HepG2 (cell line): ENCODE results near the gene DPY19L3. TPM values are rescaled to one million over a fixed set of nuclear protein-coding genes. Genes with fewer than 3 reads are reported as not detected.

Experiments
- AHDC1 ChIP-seq: sonication (generic); formaldehyde crosslinking; IDR thresholded peaks from 2 replicates; pipeline ENCODE4 v1.5.1; 2020; ENCODE audit warnings: mild to moderate bottlenecking, missing genetic modification reagents, borderline replicate concordance
- ATF7 ChIP-seq, 2 experiments: fragments of 450-650 bp in 1 of 2; sonication (generic) in 1 of 2; formaldehyde crosslinking in 1 of 2; IDR thresholded peaks; 2 replicates each; pipeline versions ENCODE4 v1.4.0 to v1.6.1; 2016 to 2020; ENCODE audit warnings: antibody characterized with exemption in 1 of 2, mild to moderate bottlenecking in 1 of 2, missing genetic modification reagents in 1 of 2
- ATRX ChIP-seq: sonication (generic); formaldehyde crosslinking; IDR thresholded peaks from 2 replicates; pipeline ENCODE4 v1.4.0; 2020; ENCODE audit warnings: missing genetic modification reagents, borderline replicate concordance
- FOXO4 ChIP-seq: sonication (generic); formaldehyde crosslinking; conservative IDR thresholded peaks from 2 replicates; pipeline ENCODE4 v1.8.1; 2023; ENCODE audit warnings: missing genetic modification reagents
- GABPA ChIP-seq, 2 experiments: IDR thresholded peaks; 2 replicates each; pipeline ENCODE4 v1.6.1; 2011 to 2016; ENCODE audit warnings: low read depth in 2 of 2, low read length in 1 of 2, missing biosample characterization in 1 of 2, missing genetic modification characterization in 1 of 2
- JUNB ChIP-seq: sonication (generic); formaldehyde crosslinking; IDR thresholded peaks from 2 replicates; pipeline ENCODE4 v1.8.0; 2022; ENCODE audit warnings: missing genetic modification reagents, mild to moderate bottlenecking, borderline replicate concordance
- MAFF ChIP-seq: IDR thresholded peaks from 2 replicates; pipeline ENCODE4 v1.6.1; 2011; ENCODE audit warnings: low read depth, low read length, improper control_type of control experiment
- NFYB ChIP-seq: sonication (generic); formaldehyde crosslinking; IDR thresholded peaks from 2 replicates; pipeline ENCODE4 v1.4.0; 2020; ENCODE audit warnings: missing genetic modification reagents
- PHF20 ChIP-seq: sonication (generic); formaldehyde crosslinking; IDR thresholded peaks from 2 replicates; pipeline ENCODE4 v1.5.0; 2020; ENCODE audit warnings: mild to moderate bottlenecking, missing genetic modification reagents
- POGZ ChIP-seq: sonication (generic); formaldehyde crosslinking; IDR thresholded peaks from 2 replicates; pipeline ENCODE4 v1.4.0; 2020; ENCODE audit warnings: mild to moderate bottlenecking, missing genetic modification reagents
- SIX1 ChIP-seq: sonication (generic); formaldehyde crosslinking; IDR thresholded peaks from 2 replicates; pipeline ENCODE4 v1.4.0; 2020; ENCODE audit warnings: missing genetic modification reagents, borderline replicate concordance
- SOX5 ChIP-seq: IDR thresholded peaks from 2 replicates; pipeline ENCODE4 v1.6.1; 2016; ENCODE audit warnings: borderline replicate concordance
- TBP ChIP-seq: sonication (generic); formaldehyde crosslinking; IDR thresholded peaks from 2 replicates; pipeline ENCODE4 v1.5.0; 2020; ENCODE audit warnings: missing genetic modification reagents
- ZBTB21 ChIP-seq: sonication (generic); formaldehyde crosslinking; IDR thresholded peaks from 2 replicates; pipeline ENCODE4 v1.4.0; 2020; ENCODE audit warnings: missing genetic modification reagents
- ZNF383 ChIP-seq: sonication (generic); formaldehyde crosslinking; IDR thresholded peaks from 2 replicates; pipeline ENCODE4 v1.4.0; 2020; ENCODE audit warnings: missing genetic modification reagents, mild to moderate bottlenecking, borderline replicate concordance
- ZNF749 ChIP-seq: sonication (generic); formaldehyde crosslinking; IDR thresholded peaks from 2 replicates; pipeline ENCODE4 v1.8.0; 2022; ENCODE audit warnings: mild to moderate bottlenecking, missing genetic modification reagents, moderate library complexity, borderline replicate concordance
- ZNF773 ChIP-seq: sonication (generic); formaldehyde crosslinking; IDR thresholded peaks from 2 replicates; pipeline ENCODE4 v1.4.0; 2020; ENCODE audit warnings: missing genetic modification reagents, borderline replicate concordance
- polyA plus RNA-seq, 8 experiments: library from polyadenylated mRNA; depleted of rRNA in 3 of 8; stranded (reverse) in 7 of 8; unstranded in 1 of 8; fragments of >200 nt; fragmentation: Illumina TruSeq in 4 of 8; extraction: Trizol in 4 of 8; gene quantifications; 2 replicates each; pipeline versions ENCODE4 v1.2.1 to v1.2.3, GENCODE V29; 2011 to 2016; ENCODE audit warnings: low read depth in 4 of 8, missing spikeins in 1 of 8, mixed read lengths in 1 of 8; ENCODE audit not compliant: insufficient read depth in 1 of 8
- total RNA-seq, 5 experiments: library from RNA; depleted of rRNA; stranded (reverse); fragments of >200 nt; fragmentation: Illumina TruSeq; extraction: Trizol; gene quantifications; 2 replicates each; pipeline ENCODE4 v1.2.3, GENCODE V29; 2016; ENCODE audit warnings: low read depth in 1 of 5
- TF ChIP-seq, protein P1 (sequence below), 2 experiments: fragments of 450-650 bp in 1 of 2; sonication (generic) in 1 of 2; formaldehyde crosslinking; IDR thresholded peaks; 2 replicates each; pipeline versions ENCODE4 v1.5.0 to v1.8.0; 2020 to 2022; ENCODE audit warnings: mild to moderate bottlenecking in 1 of 2, missing genetic modification reagents in 1 of 2
- TF ChIP-seq, protein P2 (sequence below): IDR thresholded peaks from 2 replicates; pipeline ENCODE4 v1.6.1; 2016

DPY19L3 gene
- total and polyA plus RNA-seq, 2 of the 13 experiments (the other 11 are each of a cell fraction or from before 2014, with no cell fraction given) = 21.6 to 25.2 TPM

- TF ChIP-seq AHDC1 (CRISPR knock-in tag) = peak; percentile 88; the same call in 1 of the 2 replicates
- TF ChIP-seq, protein P1, sequence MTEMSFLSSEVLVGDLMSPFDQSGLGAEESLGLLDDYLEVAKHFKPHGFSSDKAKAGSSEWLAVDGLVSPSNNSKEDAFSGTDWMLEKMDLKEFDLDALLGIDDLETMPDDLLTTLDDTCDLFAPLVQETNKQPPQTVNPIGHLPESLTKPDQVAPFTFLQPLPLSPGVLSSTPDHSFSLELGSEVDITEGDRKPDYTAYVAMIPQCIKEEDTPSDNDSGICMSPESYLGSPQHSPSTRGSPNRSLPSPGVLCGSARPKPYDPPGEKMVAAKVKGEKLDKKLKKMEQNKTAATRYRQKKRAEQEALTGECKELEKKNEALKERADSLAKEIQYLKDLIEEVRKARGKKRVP (CRISPR knock-in tag; IDR thresholded peaks at IDR 0.05) = peak in 1 of 2 experiments; percentile 57; a peak in 2 of 4 replicates
- no peak for TF ChIP-seq ZNF773
- peak; percentile 37 for TF ChIP-seq ATF7 (IDR thresholded peaks at IDR 0.05)
- no peak for TF ChIP-seq ATF7 (CRISPR knock-in tag; IDR thresholded peaks at IDR 0.05)
- no peak for TF ChIP-seq FOXO4 (CRISPR knock-in tag)
- TF ChIP-seq, protein P2, sequence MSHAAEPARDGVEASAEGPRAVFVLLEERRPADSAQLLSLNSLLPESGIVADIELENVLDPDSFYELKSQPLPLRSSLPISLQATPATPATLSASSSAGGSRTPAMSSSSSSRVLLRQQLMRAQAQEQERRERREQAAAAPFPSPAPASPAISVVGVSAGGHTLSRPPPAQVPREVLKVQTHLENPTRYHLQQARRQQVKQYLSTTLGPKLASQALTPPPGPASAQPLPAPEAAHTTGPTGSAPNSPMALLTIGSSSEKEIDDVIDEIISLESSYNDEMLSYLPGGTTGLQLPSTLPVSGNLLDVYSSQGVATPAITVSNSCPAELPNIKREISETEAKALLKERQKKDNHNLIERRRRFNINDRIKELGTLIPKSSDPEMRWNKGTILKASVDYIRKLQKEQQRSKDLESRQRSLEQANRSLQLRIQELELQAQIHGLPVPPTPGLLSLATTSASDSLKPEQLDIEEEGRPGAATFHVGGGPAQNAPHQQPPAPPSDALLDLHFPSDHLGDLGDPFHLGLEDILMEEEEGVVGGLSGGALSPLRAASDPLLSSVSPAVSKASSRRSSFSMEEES (CRISPR knock-in tag) = peak; percentile 79
- peak; percentile 94 for TF ChIP-seq JUNB (CRISPR knock-in tag)
- peak; percentile 67 for TF ChIP-seq POGZ (CRISPR knock-in tag)
- TF ChIP-seq GABPA (IDR thresholded peaks at IDR 0.05; ENCODE audit: low read depth, low read length) = no peak
- TF ChIP-seq GABPA (CRISPR knock-in tag; IDR thresholded peaks at IDR 0.05; ENCODE audit: low read depth) = peak; percentile 19; the same call in 1 of the 2 replicates
- TF ChIP-seq NFYB (CRISPR knock-in tag) = peak; percentile 26; the same call in 1 of the 2 replicates
- TF ChIP-seq ZNF749 = no peak
- peak; percentile 83 for TF ChIP-seq SOX5 (CRISPR knock-in tag)
- 0 out of 2 replicates have a peak, but pooled peaks have one; percentile 30 for TF ChIP-seq ZBTB21 (CRISPR knock-in tag)
- TF ChIP-seq ATRX = no peak
- TF ChIP-seq ZNF383 (CRISPR knock-in tag) = no peak
- peak; percentile 97 for TF ChIP-seq SIX1 (CRISPR knock-in tag)
- peak; percentile 72 for TF ChIP-seq MAFF
- no peak for TF ChIP-seq PHF20 (CRISPR knock-in tag)
- TF ChIP-seq TBP (CRISPR knock-in tag) = no peak
Observed at GRCh38 chr19:32373585-32374295, 31.8 kb upstream of the DPY19L3 start (continued).
